Measurements from ENCODE around the gene RAB7A.

The RAB7A gene

GRCh38 chr3:128847666-128848370, 121.8 kb downstream of the RAB7A start:
- no peak for DNase-seq

- DNase-seq: no peak
These were observed 123.0 kb downstream of the RAB7A start for GRCh38 chr3:128848936-128849335.

GRCh38 chr3:128849911-128850455, 124.0 kb downstream of the RAB7A start:
- no peak for DNase-seq

- DNase-seq: no peak
These were observed 124.6 kb downstream of the RAB7A start for GRCh38 chr3:128850544-128850943.

- DNase-seq: no peak
These were observed 125.6 kb downstream of the RAB7A start for GRCh38 chr3:128851601-128852000.

- DNase-seq: no peak
These were observed 127.8 kb downstream of the RAB7A start for GRCh38 chr3:128853826-128854225.

- no peak for DNase-seq
These were observed 128.5 kb downstream of the RAB7A start for GRCh38 chr3:128854475-128854874.

GRCh38 chr3:128855569-128855968, 129.6 kb downstream of the RAB7A start:
- DNase-seq: no peak

GRCh38 chr3:128858167-128858566, 132.2 kb downstream of the RAB7A start:
- DNase-seq: no peak

- no peak for DNase-seq
These were observed 133.6 kb downstream of the RAB7A start for GRCh38 chr3:128859630-128860029.

- DNase-seq: no peak
These were observed 135.5 kb downstream of the RAB7A start for GRCh38 chr3:128861491-128861890.

GRCh38 chr3:128863560-128863959, 137.6 kb downstream of the RAB7A start:
- no peak for DNase-seq

Data from nucleus accumbens (tissue), 56 donors.